H9 (cell line): ENCODE data around the gene STIM2. TPM values are rescaled to one million over a fixed set of nuclear protein-coding genes. Genes with fewer than 3 reads are reported as not detected.

Source experiments
- DNase-seq: peaks from one replicate; pipeline ENCODE4 v3.0.0-alpha.2; 2017
- H2AFZ ChIP-seq: one replicate; pipeline ENCODE4 v1.6.1; 2013; ENCODE audit warnings: mild to moderate bottlenecking, low read length, control low read depth, moderate library complexity
- H2AK5ac ChIP-seq: 2 replicates; pipeline ENCODE4 v1.6.1; 2013; ENCODE audit warnings: low read length, control low read depth, mixed read lengths; ENCODE audit not compliant: insufficient read length
- H2BK120ac ChIP-seq: one replicate; pipeline ENCODE4 v1.6.1; 2013; ENCODE audit warnings: low read depth, mild to moderate bottlenecking, low read length, control low read depth, inconsistent platforms; ENCODE audit not compliant: poor library complexity, severe bottlenecking
- H2BK12ac ChIP-seq: 2 replicates; pipeline ENCODE4 v1.6.1; 2013; ENCODE audit warnings: low read length, control low read depth, mixed read lengths, low read depth; ENCODE audit not compliant: insufficient read length
- H2BK15ac ChIP-seq: 2 replicates; pipeline ENCODE4 v1.6.1; 2013; ENCODE audit warnings: low read depth, low read length, control low read depth
- H2BK20ac ChIP-seq: one replicate; pipeline ENCODE4 v1.6.1; 2013; ENCODE audit warnings: low read depth, mild to moderate bottlenecking, low read length, control low read depth, inconsistent platforms; ENCODE audit not compliant: poor library complexity, severe bottlenecking
- H2BK5ac ChIP-seq: 2 replicates; pipeline ENCODE4 v1.6.1; 2013; ENCODE audit warnings: low read length, control low read depth, mixed read lengths; ENCODE audit not compliant: insufficient read length
- H3K14ac ChIP-seq: 2 replicates; pipeline ENCODE4 v1.6.1; 2013; ENCODE audit warnings: low read length, control low read depth; ENCODE audit not compliant: insufficient read depth
- H3K18ac ChIP-seq: 2 replicates; pipeline ENCODE4 v1.6.1; 2013; ENCODE audit warnings: low read depth, mild to moderate bottlenecking, mixed read lengths, low read length, control low read depth; ENCODE audit not compliant: insufficient read length
- H3K23ac ChIP-seq: 2 replicates; pipeline ENCODE4 v1.6.1; 2013; ENCODE audit warnings: low read length, control low read depth, mixed read lengths, low read depth; ENCODE audit not compliant: insufficient read length
- H3K23me2 ChIP-seq: 2 replicates; pipeline ENCODE4 v1.6.1; 2013; ENCODE audit warnings: low read depth, mild to moderate bottlenecking, mixed read lengths, low read length, control low read depth; ENCODE audit not compliant: insufficient read length, poor library complexity, severe bottlenecking
- H3K27ac ChIP-seq: 2 replicates; pipeline ENCODE4 v1.5.1; 2013; ENCODE audit warnings: low read length, control low read depth, mixed read lengths, low read depth; ENCODE audit not compliant: insufficient read length
- H3K27me3 ChIP-seq: 2 replicates; pipeline ENCODE4 v1.6.1; 2013; ENCODE audit warnings: low read length, control low read depth, inconsistent platforms; ENCODE audit not compliant: insufficient read depth
- H3K4ac ChIP-seq: 2 replicates; pipeline ENCODE4 v1.6.1; 2013; ENCODE audit warnings: low read depth, mild to moderate bottlenecking, control low read depth, inconsistent platforms, low read length, moderate library complexity
- H3K4me1 ChIP-seq: 2 replicates; pipeline ENCODE4 v1.6.1; 2013; ENCODE audit warnings: low read length, control low read depth, inconsistent platforms; ENCODE audit not compliant: insufficient read depth
- H3K4me2 ChIP-seq: 2 replicates; pipeline ENCODE4 v1.6.1; 2013; ENCODE audit warnings: low read length, control low read depth, mixed read lengths; ENCODE audit not compliant: insufficient read length, insufficient read depth
- H3K56ac ChIP-seq: 2 replicates; pipeline ENCODE4 v1.6.1; 2013; ENCODE audit warnings: low read depth, mild to moderate bottlenecking, mixed read lengths, low read length, control low read depth; ENCODE audit not compliant: insufficient read length
- H3K79me1 ChIP-seq: 2 replicates; pipeline ENCODE4 v1.6.1; 2013; ENCODE audit warnings: low read depth, mild to moderate bottlenecking, moderate library complexity, low read length, control low read depth, inconsistent platforms; ENCODE audit not compliant: insufficient read depth, poor library complexity, severe bottlenecking
- H3K79me2 ChIP-seq: 2 replicates; pipeline ENCODE4 v1.6.1; 2013; ENCODE audit warnings: low read length, control low read depth, inconsistent platforms; ENCODE audit not compliant: insufficient read depth
- H3K9ac ChIP-seq: 2 replicates; pipeline ENCODE4 v1.6.1; 2013; ENCODE audit warnings: low read length, control low read depth, mixed read lengths; ENCODE audit not compliant: insufficient read length; ENCODE audit errors: extremely low read depth
- H3K9me3 ChIP-seq: one replicate; pipeline ENCODE4 v1.6.1; 2013; ENCODE audit warnings: low read depth, low read length, inconsistent platforms; ENCODE audit not compliant: control insufficient read depth
- H3T11ph ChIP-seq: one replicate; pipeline ENCODE4 v1.6.1; 2013; ENCODE audit warnings: mild to moderate bottlenecking, low read length, control low read depth, inconsistent platforms
- H4K20me1 ChIP-seq: one replicate; pipeline ENCODE4 v1.6.1; 2013; ENCODE audit not compliant: control insufficient read depth, insufficient read length, insufficient read depth
- H4K5ac ChIP-seq: 2 replicates; pipeline ENCODE4 v1.6.1; 2013; ENCODE audit warnings: low read depth, mild to moderate bottlenecking, mixed read lengths, low read length, control low read depth; ENCODE audit not compliant: insufficient read length
- H4K8ac ChIP-seq: replicated peaks from 2 replicates; pipeline ENCODE4 v1.6.1; 2013; ENCODE audit warnings: low read length, control low read depth, mixed read lengths, low read depth; ENCODE audit not compliant: insufficient read length
- H4K91ac ChIP-seq: 2 replicates; pipeline ENCODE4 v1.6.1; 2013; ENCODE audit warnings: low read depth, mild to moderate bottlenecking, moderate library complexity, mixed read lengths, low read length, control low read depth; ENCODE audit not compliant: insufficient read length
- H3K27ac Mint-ChIP-seq, 3 experiments: 2 replicates in 2 of 3; 3 replicates in 1 of 3; pipeline ENCODE4 v1.8.0; 2020 to 2021; ENCODE audit warnings: mixed read lengths in 3 of 3, mild to moderate bottlenecking in 1 of 3, moderate library complexity in 1 of 3
- H3K27me3 Mint-ChIP-seq: 2 replicates; pipeline ENCODE4 v1.8.0; 2021; ENCODE audit warnings: low read depth, mild to moderate bottlenecking, moderate library complexity, mixed read lengths
- H3K36me3 Mint-ChIP-seq, 3 experiments: 2 replicates in 2 of 3; 3 replicates in 1 of 3; pipeline ENCODE4 v1.8.0; 2020 to 2021; ENCODE audit warnings: low read depth in 3 of 3, mixed read lengths in 3 of 3; ENCODE audit not compliant: insufficient read depth in 1 of 3
- H3K4me1 Mint-ChIP-seq, 2 experiments: 2 replicates each; pipeline ENCODE4 v1.8.0; 2020; ENCODE audit warnings: mixed read lengths in 2 of 2
- H3K4me3 Mint-ChIP-seq, 2 experiments: 2 replicates in 1 of 2; 3 replicates in 1 of 2; pipeline ENCODE4 v1.8.0; 2020 to 2021; ENCODE audit warnings: mild to moderate bottlenecking in 2 of 2, mixed read lengths in 2 of 2, moderate library complexity in 1 of 2
- H3K9me3 Mint-ChIP-seq, 2 experiments: 2 replicates in 1 of 2; 3 replicates in 1 of 2; pipeline ENCODE4 v1.8.0; 2020; ENCODE audit warnings: mild to moderate bottlenecking in 2 of 2, mixed read lengths in 2 of 2, moderate library complexity in 1 of 2
- WGBS: extraction: QIAGEN DNeasy Blood & Tissue Kit; methylation state at CpG from one replicate; pipeline ENCODE4 v1.1.7; 2013; ENCODE audit warnings: missing lambda C conversion rate, low lambda C conversion rate, mixed read lengths; ENCODE audit not compliant: insufficient read length; ENCODE audit errors: extremely low coverage; 5-methylcytosine and 5-hydroxymethylcytosine counted together
- total RNA-seq: library from RNA; stranded (reverse); gene quantifications from 2 replicates; pipeline ENCODE4 v1.2.1, GENCODE V29; 2021
- TF ChIP-seq, protein P1 (sequence below): fragments of 200-600 bp; sonication (generic); conservative IDR thresholded peaks from 3 replicates; pipeline ENCODE4 v1.8.0; 2021; ENCODE audit warnings: antibody characterized with exemption, mild to moderate bottlenecking

The STIM2 gene
- total RNA-seq, 1 experiment from 2014 or later = 26.2 TPM

DNA sequence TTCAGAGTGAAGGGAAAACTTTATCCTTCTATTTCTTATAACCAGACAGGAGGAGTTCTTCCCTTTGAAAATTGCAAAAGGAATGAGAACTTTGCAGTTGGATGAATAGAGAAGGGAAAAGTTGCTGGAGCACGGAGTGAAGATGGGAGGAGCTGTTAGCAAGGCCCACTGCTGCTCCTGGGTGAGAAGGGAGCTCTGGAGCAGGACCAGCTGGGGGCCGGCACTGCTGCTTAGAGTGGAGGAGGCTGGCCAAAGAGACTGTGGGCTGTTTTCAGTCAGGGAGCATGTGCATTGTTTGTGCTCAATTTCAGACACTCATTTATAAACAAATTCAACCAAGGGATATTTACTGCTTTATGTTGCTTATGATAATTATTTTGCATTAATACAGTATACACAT is 164.2 kb downstream of the STIM2 start:
- no CpG with 5 or more reads among the region's 2 CpGs for WGBS

More for the DNA sequence above, 164.2 kb downstream of the STIM2 start:
- no peak overlapping the region for H4K91ac ChIP-seq
- no peak overlapping the region for H3K4ac ChIP-seq
- no peak overlapping the region for H3K4me2 ChIP-seq
- H3K56ac ChIP-seq = no peak overlapping the region
- no peak overlapping the region for H2BK12ac ChIP-seq
- no peak overlapping the region for H3K23ac ChIP-seq
- peaks cover 0 to 5% (median 0%) of the 10 kb centered on the region in 3 experiments; a peak in 3 of 7 replicates for H3K36me3 Mint-ChIP-seq
- no peaks in the 10 kb centered on the region for H3K9me3 Mint-ChIP-seq
- TF ChIP-seq, protein P1, sequence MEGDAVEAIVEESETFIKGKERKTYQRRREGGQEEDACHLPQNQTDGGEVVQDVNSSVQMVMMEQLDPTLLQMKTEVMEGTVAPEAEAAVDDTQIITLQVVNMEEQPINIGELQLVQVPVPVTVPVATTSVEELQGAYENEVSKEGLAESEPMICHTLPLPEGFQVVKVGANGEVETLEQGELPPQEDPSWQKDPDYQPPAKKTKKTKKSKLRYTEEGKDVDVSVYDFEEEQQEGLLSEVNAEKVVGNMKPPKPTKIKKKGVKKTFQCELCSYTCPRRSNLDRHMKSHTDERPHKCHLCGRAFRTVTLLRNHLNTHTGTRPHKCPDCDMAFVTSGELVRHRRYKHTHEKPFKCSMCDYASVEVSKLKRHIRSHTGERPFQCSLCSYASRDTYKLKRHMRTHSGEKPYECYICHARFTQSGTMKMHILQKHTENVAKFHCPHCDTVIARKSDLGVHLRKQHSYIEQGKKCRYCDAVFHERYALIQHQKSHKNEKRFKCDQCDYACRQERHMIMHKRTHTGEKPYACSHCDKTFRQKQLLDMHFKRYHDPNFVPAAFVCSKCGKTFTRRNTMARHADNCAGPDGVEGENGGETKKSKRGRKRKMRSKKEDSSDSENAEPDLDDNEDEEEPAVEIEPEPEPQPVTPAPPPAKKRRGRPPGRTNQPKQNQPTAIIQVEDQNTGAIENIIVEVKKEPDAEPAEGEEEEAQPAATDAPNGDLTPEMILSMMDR = no peak
- H3K9me3 ChIP-seq = no peaks in the 10 kb centered on the region
- no peak overlapping the region for H4K8ac ChIP-seq
- no peak overlapping the region for H2AFZ ChIP-seq
- no peak overlapping the region for H3K27ac Mint-ChIP-seq
- H3K14ac ChIP-seq = no peak overlapping the region
- H4K5ac ChIP-seq = no peak overlapping the region
- peaks cover 4 to 6% of the 10 kb centered on the region in 2 experiments; a peak in 3 of 4 replicates for H3K4me1 Mint-ChIP-seq
- H3T11ph ChIP-seq = no peak overlapping the region
- H4K20me1 ChIP-seq = no peaks in the 10 kb centered on the region
- H3K4me1 ChIP-seq = no peaks in the 10 kb centered on the region
- no peaks in the 10 kb centered on the region for H3K27me3 Mint-ChIP-seq
- H2BK5ac ChIP-seq = no peak overlapping the region
- H3K23me2 ChIP-seq = no peaks in the 10 kb centered on the region
- H3K79me2 ChIP-seq = no peaks in the 10 kb centered on the region
- H3K27me3 ChIP-seq = no peaks in the 10 kb centered on the region
- no peak for DNase-seq
- no peak overlapping the region for H2BK15ac ChIP-seq
- no peak overlapping the region for H3K27ac ChIP-seq
- H3K4me3 Mint-ChIP-seq = no peak overlapping the region
- H2AK5ac ChIP-seq = no peak overlapping the region
- no peak overlapping the region for H2BK120ac ChIP-seq
- no peaks in the 10 kb centered on the region for H3K79me1 ChIP-seq
- H3K9ac ChIP-seq = no peak overlapping the region
- no peak overlapping the region for H2BK20ac ChIP-seq
- H3K18ac ChIP-seq = no peak overlapping the region
